Panc1 (cell line): ENCODE data around the gene SIVA1. TPM values are rescaled to one million over a fixed set of nuclear protein-coding genes. Genes with fewer than 3 reads are reported as not detected.

Experiments used
- ATAC-seq: fragments of 200-7000 bp; cut with Tn5 transposase; 2 replicates; pipeline ENCODE4 v1.9.1; 2020; ENCODE audit warnings: mild to moderate bottlenecking, moderate library complexity
- BruUV-seq: library from RNA; stranded (reverse); fragments of 400-500 nt; replicated peaks from 2 replicates; lab custom pipeline; 2021; lab: Mats Ljungman, UMichigan
- CTCF ChIA-PET: fragments of 300-600 bp; sonication (Branson Sonifier 250); formaldehyde crosslinking; loops from one replicate; lab custom pipeline; 2022; ENCODE audit warnings: antibody characterized with exemption; lab: Charles Lee
- POLR2A ChIA-PET: fragments of 300-600 bp; sonication (Branson Sonifier 250); formaldehyde crosslinking; loops from one replicate; lab custom pipeline; 2022; ENCODE audit warnings: antibody characterized with exemption; lab: Charles Lee
- DNase-seq: peaks from one replicate; pipeline ENCODE4 v3.0.0-alpha.2; 2010; ENCODE audit warnings: low read depth, low spot score
- H3K27ac ChIP-seq: 2 replicates; pipeline ENCODE4 v1.5.1; 2011; ENCODE audit warnings: mild to moderate bottlenecking, low read length, inconsistent platforms
- H3K27me3 ChIP-seq: fragments of 200-500 bp; sonication (Bioruptor generic); 2 replicates; pipeline ENCODE4 v1.6.0; 2014; ENCODE audit warnings: low read length, inconsistent platforms; ENCODE audit not compliant: control insufficient read depth, insufficient read depth
- H3K36me3 ChIP-seq: fragments of 200-500 bp; sonication (Bioruptor generic); 2 replicates; pipeline ENCODE4 v1.5.1; 2014; ENCODE audit warnings: inconsistent platforms, mild to moderate bottlenecking, low read length, moderate library complexity; ENCODE audit not compliant: control insufficient read depth, insufficient read depth
- H3K4me1 ChIP-seq: 2 replicates; pipeline ENCODE4 v1.5.1; 2011; ENCODE audit warnings: inconsistent platforms, mild to moderate bottlenecking, low read length, moderate library complexity; ENCODE audit not compliant: control insufficient read depth, insufficient read depth
- H3K4me3 ChIP-seq, 2 experiments: 2 replicates each; pipeline ENCODE4 v1.5.1; 2011 to 2012; ENCODE audit warnings: low read depth in 2 of 2, low read length in 2 of 2, mild to moderate bottlenecking in 2 of 2, inconsistent platforms in 1 of 2, moderate library complexity in 1 of 2
- H3K9me3 ChIP-seq: fragments of 200-500 bp; sonication (Bioruptor generic); 2 replicates; pipeline ENCODE4 v1.5.1; 2014; ENCODE audit warnings: low read depth, mild to moderate bottlenecking, inconsistent platforms, low read length, moderate library complexity; ENCODE audit not compliant: control insufficient read depth, insufficient read depth
- POLR2AphosphoS5 ChIP-seq: IDR thresholded peaks from 2 replicates; pipeline ENCODE4 v1.6.1; 2012; ENCODE audit warnings: mild to moderate bottlenecking, low read depth, low read length, moderate library complexity
- SIN3A ChIP-seq: IDR thresholded peaks from 2 replicates; pipeline ENCODE4 v1.6.1; 2012; ENCODE audit warnings: low read depth, mild to moderate bottlenecking, low read length, moderate library complexity, borderline replicate concordance; ENCODE audit not compliant: insufficient read depth
- TCF7L2 ChIP-seq: IDR thresholded peaks from 2 replicates; pipeline ENCODE4 v1.6.1; 2011; ENCODE audit warnings: mild to moderate bottlenecking, low read depth, low read length, inconsistent platforms
- in situ Hi-C: cut with HindIII; loops from 2 replicates; pipeline ENCODE4 v1.10.0; 2016; ENCODE audit warnings: low sequenced_read_pairs, low pct_unique_long_range_greater_than_20kb
- intact Hi-C: fragments of 100-400 bp; cut with micrococcal nuclease; formaldehyde crosslinking; loops from one replicate; pipeline ENCODE4 v1.10.0; 2022; ENCODE audit not compliant: unreplicated experiment
- total RNA-seq: library from RNA; stranded (reverse); gene quantifications from one replicate; pipeline ENCODE4 v1.2.1, GENCODE V29; 2021; ENCODE audit not compliant: unreplicated experiment
- TF ChIP-seq, protein P1 (sequence below), 2 experiments: IDR thresholded peaks; 2 replicates each; pipeline ENCODE4 v1.6.1; 2011 to 2012; ENCODE audit warnings: low read depth in 2 of 2, control low read depth in 1 of 2, low read length in 1 of 2, mild to moderate bottlenecking in 1 of 2, moderate library complexity in 1 of 2; ENCODE audit not compliant: insufficient read depth in 1 of 2
- TF ChIP-seq, protein P2 (sequence below): fragments of 450-650 bp; IDR thresholded peaks from 2 replicates; pipeline ENCODE4 v1.5.1; 2017; ENCODE audit warnings: mild to moderate bottlenecking

Gene SIVA1
- total RNA-seq, 1 experiment from 2014 or later, result 100 TPM

DNA sequence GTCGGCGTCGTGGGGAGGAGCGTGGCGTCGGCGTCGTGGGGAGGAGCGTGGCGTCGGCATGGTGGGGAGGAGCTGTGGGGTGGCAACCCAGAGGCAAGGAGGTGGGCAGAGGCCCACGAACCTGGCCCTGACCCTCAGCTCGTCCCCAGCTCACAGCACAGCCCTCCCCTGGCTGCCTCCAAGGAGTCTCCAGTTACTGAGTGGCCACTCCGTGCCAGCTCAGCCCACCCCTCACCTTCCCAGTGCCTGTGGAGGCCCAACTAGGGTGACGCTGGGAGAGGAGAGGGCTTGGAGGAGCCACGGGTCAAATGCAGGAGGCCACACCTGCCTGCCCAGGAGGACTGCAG is 23.1 kb upstream of the SIVA1 start:
- DNase-seq, result no peak
- CTCF ChIA-PET, result no interaction called here
- TF ChIP-seq, protein P1, sequence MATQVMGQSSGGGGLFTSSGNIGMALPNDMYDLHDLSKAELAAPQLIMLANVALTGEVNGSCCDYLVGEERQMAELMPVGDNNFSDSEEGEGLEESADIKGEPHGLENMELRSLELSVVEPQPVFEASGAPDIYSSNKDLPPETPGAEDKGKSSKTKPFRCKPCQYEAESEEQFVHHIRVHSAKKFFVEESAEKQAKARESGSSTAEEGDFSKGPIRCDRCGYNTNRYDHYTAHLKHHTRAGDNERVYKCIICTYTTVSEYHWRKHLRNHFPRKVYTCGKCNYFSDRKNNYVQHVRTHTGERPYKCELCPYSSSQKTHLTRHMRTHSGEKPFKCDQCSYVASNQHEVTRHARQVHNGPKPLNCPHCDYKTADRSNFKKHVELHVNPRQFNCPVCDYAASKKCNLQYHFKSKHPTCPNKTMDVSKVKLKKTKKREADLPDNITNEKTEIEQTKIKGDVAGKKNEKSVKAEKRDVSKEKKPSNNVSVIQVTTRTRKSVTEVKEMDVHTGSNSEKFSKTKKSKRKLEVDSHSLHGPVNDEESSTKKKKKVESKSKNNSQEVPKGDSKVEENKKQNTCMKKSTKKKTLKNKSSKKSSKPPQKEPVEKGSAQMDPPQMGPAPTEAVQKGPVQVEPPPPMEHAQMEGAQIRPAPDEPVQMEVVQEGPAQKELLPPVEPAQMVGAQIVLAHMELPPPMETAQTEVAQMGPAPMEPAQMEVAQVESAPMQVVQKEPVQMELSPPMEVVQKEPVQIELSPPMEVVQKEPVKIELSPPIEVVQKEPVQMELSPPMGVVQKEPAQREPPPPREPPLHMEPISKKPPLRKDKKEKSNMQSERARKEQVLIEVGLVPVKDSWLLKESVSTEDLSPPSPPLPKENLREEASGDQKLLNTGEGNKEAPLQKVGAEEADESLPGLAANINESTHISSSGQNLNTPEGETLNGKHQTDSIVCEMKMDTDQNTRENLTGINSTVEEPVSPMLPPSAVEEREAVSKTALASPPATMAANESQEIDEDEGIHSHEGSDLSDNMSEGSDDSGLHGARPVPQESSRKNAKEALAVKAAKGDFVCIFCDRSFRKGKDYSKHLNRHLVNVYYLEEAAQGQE (IDR thresholded peaks at IDR 0.05; ENCODE audit: insufficient read depth in 1 of 2, low read depth in 2 of 2, low read length in 1 of 2), result no peak
- no peak for TF ChIP-seq TCF7L2
- no peak for TF ChIP-seq SIN3A
- TF ChIP-seq, protein P2, sequence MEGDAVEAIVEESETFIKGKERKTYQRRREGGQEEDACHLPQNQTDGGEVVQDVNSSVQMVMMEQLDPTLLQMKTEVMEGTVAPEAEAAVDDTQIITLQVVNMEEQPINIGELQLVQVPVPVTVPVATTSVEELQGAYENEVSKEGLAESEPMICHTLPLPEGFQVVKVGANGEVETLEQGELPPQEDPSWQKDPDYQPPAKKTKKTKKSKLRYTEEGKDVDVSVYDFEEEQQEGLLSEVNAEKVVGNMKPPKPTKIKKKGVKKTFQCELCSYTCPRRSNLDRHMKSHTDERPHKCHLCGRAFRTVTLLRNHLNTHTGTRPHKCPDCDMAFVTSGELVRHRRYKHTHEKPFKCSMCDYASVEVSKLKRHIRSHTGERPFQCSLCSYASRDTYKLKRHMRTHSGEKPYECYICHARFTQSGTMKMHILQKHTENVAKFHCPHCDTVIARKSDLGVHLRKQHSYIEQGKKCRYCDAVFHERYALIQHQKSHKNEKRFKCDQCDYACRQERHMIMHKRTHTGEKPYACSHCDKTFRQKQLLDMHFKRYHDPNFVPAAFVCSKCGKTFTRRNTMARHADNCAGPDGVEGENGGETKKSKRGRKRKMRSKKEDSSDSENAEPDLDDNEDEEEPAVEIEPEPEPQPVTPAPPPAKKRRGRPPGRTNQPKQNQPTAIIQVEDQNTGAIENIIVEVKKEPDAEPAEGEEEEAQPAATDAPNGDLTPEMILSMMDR, result no peak
- TF ChIP-seq POLR2AphosphoS5, result no peak
- Histone ChIP-seq H3K27ac (no peak overlapping the region), H3K27me3 (no peaks in the 10 kb centered on the region), H3K9me3 (no peaks in the 10 kb centered on the region), H3K4me3 (no peak overlapping the region), H3K36me3 (no peaks in the 10 kb centered on the region), H3K4me1 (peaks cover 15% of the 10 kb centered on the region)
- BruUV-seq, result no TSS peak
- POLR2A ChIA-PET, result no interaction called here
- in situ Hi-C loops, result no loop called here
- intact Hi-C loops, result no loop called here
- no peak for ATAC-seq

DNA sequence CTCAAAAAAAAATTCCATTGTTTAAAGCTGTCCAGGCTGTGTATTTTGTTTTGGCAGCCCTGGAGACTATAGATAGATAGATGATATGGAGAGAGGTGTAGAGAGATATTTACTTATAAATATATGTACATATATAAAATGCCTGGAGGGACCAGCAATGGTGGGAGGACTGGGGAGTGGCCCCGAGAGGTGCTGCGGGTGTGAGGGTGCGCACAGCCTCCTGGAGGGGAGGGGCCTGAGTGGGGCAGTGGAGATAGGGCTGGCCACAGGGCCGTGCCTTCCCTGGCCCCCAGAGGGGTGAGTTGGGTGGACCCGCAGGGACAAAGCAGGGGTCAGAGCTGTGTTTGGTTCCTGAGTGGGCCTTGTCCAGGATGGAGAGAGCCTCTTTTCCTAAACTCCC is 22.5 kb upstream of the SIVA1 start:
- H3K4me1 ChIP-seq, result peaks cover 9% of the 10 kb centered on the region
- no peaks in the 10 kb centered on the region for H3K27me3 ChIP-seq
- no TSS peak for BruUV-seq
- ChIA-PET CTCF (no interaction called here), POLR2A (no interaction called here)
- H3K27ac ChIP-seq, result no peak overlapping the region
- intact Hi-C loops, result no loop called here
- H3K4me3 ChIP-seq, result no peak overlapping the region
- TF ChIP-seq SIN3A (no peak), POLR2AphosphoS5 (no peak), TCF7L2 (no peak)
- TF ChIP-seq, protein P1 (IDR thresholded peaks at IDR 0.05; ENCODE audit: insufficient read depth in 1 of 2, low read depth in 2 of 2, low read length in 1 of 2), result no peak
- TF ChIP-seq, protein P2, result no peak
- in situ Hi-C loops, result no loop called here
- no peak for DNase-seq
- no peaks in the 10 kb centered on the region for H3K36me3 ChIP-seq
- H3K9me3 ChIP-seq, result no peaks in the 10 kb centered on the region
- ATAC-seq, result no peak
